Esophagus squamous epithelium (tissue), 4 donors: ENCODE results near the gene CUEDC2.

Experiments used
- POLR2A ChIP-seq, 4 donors: fragments of 450-650 bp; IDR thresholded peaks; one replicate each; pipeline ENCODE4 v1.6.1; 2017; ENCODE audit warnings: antibody characterized with exemption in 4 of 4, mild to moderate bottlenecking in 4 of 4, moderate library complexity in 3 of 4
- TF ChIP-seq, protein P1 (sequence below), 6 experiments: fragments of 450-650 bp in 4 of 6; fragments of 200-600 bp in 2 of 6; sonication (generic) in 2 of 6; IDR thresholded peaks; one replicate each; pipeline ENCODE4 v1.5.1; 2016 to 2019; ENCODE audit warnings: antibody characterized with exemption in 6 of 6, mild to moderate bottlenecking in 4 of 6, moderate library complexity in 4 of 6

DNA sequence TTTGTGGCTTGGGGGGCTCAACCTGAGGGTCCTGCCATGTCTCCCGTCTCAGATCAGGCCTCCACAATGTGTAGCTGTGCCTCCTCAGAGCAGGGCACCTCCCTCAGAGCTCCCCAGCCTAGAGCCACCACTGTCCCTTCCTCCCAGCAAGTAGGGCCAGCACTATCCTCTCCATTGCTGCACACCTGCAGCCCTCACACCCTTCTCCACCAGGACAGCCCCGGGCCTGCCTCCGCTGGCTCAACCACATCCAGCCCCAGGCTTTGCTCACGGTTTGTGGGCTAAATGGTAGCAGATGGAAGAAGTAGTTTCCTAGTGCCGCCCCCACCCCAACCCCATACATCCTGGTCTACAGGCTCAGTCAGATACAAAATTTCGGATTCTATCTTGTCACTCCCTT, 26.7 kb downstream of the CUEDC2 start:
- TF ChIP-seq, protein P1, sequence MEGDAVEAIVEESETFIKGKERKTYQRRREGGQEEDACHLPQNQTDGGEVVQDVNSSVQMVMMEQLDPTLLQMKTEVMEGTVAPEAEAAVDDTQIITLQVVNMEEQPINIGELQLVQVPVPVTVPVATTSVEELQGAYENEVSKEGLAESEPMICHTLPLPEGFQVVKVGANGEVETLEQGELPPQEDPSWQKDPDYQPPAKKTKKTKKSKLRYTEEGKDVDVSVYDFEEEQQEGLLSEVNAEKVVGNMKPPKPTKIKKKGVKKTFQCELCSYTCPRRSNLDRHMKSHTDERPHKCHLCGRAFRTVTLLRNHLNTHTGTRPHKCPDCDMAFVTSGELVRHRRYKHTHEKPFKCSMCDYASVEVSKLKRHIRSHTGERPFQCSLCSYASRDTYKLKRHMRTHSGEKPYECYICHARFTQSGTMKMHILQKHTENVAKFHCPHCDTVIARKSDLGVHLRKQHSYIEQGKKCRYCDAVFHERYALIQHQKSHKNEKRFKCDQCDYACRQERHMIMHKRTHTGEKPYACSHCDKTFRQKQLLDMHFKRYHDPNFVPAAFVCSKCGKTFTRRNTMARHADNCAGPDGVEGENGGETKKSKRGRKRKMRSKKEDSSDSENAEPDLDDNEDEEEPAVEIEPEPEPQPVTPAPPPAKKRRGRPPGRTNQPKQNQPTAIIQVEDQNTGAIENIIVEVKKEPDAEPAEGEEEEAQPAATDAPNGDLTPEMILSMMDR (IDR thresholded peaks at IDR 0.05), result no peak
- no peak for TF ChIP-seq POLR2A (IDR thresholded peaks at IDR 0.05)
